K562 (cell line): ENCODE results near the gene CLSTN1. TPM values are rescaled to one million over a fixed set of nuclear protein-coding genes. Genes with fewer than 3 reads are reported as not detected.

Source experiments
- ARNT ChIP-seq, 2 experiments: fragments of 450-650 bp; IDR thresholded peaks; 2 replicates each; pipeline ENCODE4 v1.6.1; 2016; ENCODE audit warnings: mild to moderate bottlenecking in 1 of 2
- CREBBP ChIP-seq: IDR thresholded peaks from one replicate; pipeline ENCODE4 v1.6.1; 2012; ENCODE audit warnings: low read depth, mild to moderate bottlenecking, control low read depth, inconsistent platforms, low read length
- MAFF ChIP-seq: IDR thresholded peaks from 2 replicates; pipeline ENCODE4 v1.6.1; 2012; ENCODE audit warnings: low read length, improper control_type of control experiment
- MEF2D ChIP-seq: conservative IDR thresholded peaks from 2 replicates; pipeline ENCODE4 v1.6.1; 2016; ENCODE audit warnings: low read depth, missing genetic modification characterization, missing compliant biosample characterization
- MYNN ChIP-seq, 2 experiments: sonication (generic); formaldehyde crosslinking in 1 of 2; IDR thresholded peaks; 2 replicates each; pipeline versions ENCODE4 v1.5.0 to v1.6.1; 2016 to 2020; ENCODE audit warnings: antibody characterized with exemption in 1 of 2, missing genetic modification reagents in 1 of 2
- PHF20 ChIP-seq: fragments of 450-650 bp; IDR thresholded peaks from 2 replicates; pipeline ENCODE4 v1.6.1; 2018; ENCODE audit not compliant: partially characterized antibody
- SMARCA5 ChIP-seq: fragments of 450-650 bp; IDR thresholded peaks from 2 replicates; pipeline ENCODE4 v1.6.1; 2016
- TRIM24 ChIP-seq, 2 experiments: fragments of 450-650 bp; IDR thresholded peaks; 2 replicates each; pipeline ENCODE4 v1.6.1; 2016
- ZNF140 ChIP-seq: fragments of 250-450 bp; sonication (Bioruptor Pico); IDR thresholded peaks from 2 replicates; pipeline ENCODE4 v1.8.0; 2021; ENCODE audit warnings: moderate library complexity, mild to moderate bottlenecking, inconsistent platforms
- ZNF316 ChIP-seq: fragments of 450-650 bp; IDR thresholded peaks from 2 replicates; pipeline ENCODE4 v1.6.1; 2016
- ZNF347 ChIP-seq: fragments of 450-650 bp; formaldehyde crosslinking; IDR thresholded peaks from 2 replicates; pipeline ENCODE4 v1.4.0; 2020; ENCODE audit warnings: low read depth, mild to moderate bottlenecking, moderate library complexity
- ZNF592 ChIP-seq: fragments of 450-650 bp; IDR thresholded peaks from 2 replicates; pipeline ENCODE4 v1.6.1; 2017; ENCODE audit warnings: antibody characterized with exemption, mild to moderate bottlenecking
- ZNF699 ChIP-seq: fragments of 250-450 bp; sonication (Bioruptor Pico); IDR thresholded peaks from 2 replicates; pipeline ENCODE4 v1.8.0; 2021; ENCODE audit warnings: mild to moderate bottlenecking, moderate library complexity; ENCODE audit not compliant: insufficient replicate concordance
- polyA plus RNA-seq, 8 experiments: library from polyadenylated mRNA; depleted of rRNA in 4 of 8; stranded (reverse) in 5 of 8; unstranded in 3 of 8; fragments of >200 nt; fragmentation: Nextera tagmentation in 2 of 8; fragmentation: Illumina TruSeq in 1 of 8; extraction: Ambion mirVana in 2 of 8; extraction: Trizol in 1 of 8; gene quantifications; 2 replicates each; pipeline versions ENCODE4 v1.2.1 to v1.2.3, GENCODE V29; 2011 to 2014; ENCODE audit warnings: inconsistent platforms in 1 of 8, missing spikeins in 1 of 8
- total RNA-seq, 7 experiments: library from RNA; depleted of rRNA in 6 of 7; stranded (reverse); fragments of >200 nt in 6 of 7; fragmentation: Illumina TruSeq in 2 of 7; extraction: Trizol in 2 of 7; gene quantifications; 2 replicates each; pipeline versions ENCODE4 v1.2.1 to v1.2.3, GENCODE V29; 2011 to 2021; ENCODE audit warnings: low replicate concordance in 1 of 7
- TF ChIP-seq, protein P1 (sequence below): fragments of 250-450 bp; sonication (Bioruptor Pico); IDR thresholded peaks from 2 replicates; pipeline ENCODE4 v1.5.1; 2021; ENCODE audit warnings: mild to moderate bottlenecking
- TF ChIP-seq, protein P2 (sequence below): fragments of 450-650 bp; IDR thresholded peaks from 2 replicates; pipeline ENCODE4 v1.6.1; 2018; ENCODE audit warnings: mild to moderate bottlenecking, low read depth; ENCODE audit not compliant: partially characterized antibody
- TF ChIP-seq, protein P3 (sequence below): fragments of 450-650 bp; formaldehyde crosslinking; IDR thresholded peaks from 2 replicates; pipeline ENCODE4 v1.4.0; 2020; ENCODE audit warnings: mild to moderate bottlenecking, moderate library complexity

Gene CLSTN1
- total and polyA plus RNA-seq, 9 of the 15 experiments (the other 6 are each of a cell fraction or from before 2014, with no cell fraction given) = 1.1 to 32.5 (median 13.3) TPM

DNA sequence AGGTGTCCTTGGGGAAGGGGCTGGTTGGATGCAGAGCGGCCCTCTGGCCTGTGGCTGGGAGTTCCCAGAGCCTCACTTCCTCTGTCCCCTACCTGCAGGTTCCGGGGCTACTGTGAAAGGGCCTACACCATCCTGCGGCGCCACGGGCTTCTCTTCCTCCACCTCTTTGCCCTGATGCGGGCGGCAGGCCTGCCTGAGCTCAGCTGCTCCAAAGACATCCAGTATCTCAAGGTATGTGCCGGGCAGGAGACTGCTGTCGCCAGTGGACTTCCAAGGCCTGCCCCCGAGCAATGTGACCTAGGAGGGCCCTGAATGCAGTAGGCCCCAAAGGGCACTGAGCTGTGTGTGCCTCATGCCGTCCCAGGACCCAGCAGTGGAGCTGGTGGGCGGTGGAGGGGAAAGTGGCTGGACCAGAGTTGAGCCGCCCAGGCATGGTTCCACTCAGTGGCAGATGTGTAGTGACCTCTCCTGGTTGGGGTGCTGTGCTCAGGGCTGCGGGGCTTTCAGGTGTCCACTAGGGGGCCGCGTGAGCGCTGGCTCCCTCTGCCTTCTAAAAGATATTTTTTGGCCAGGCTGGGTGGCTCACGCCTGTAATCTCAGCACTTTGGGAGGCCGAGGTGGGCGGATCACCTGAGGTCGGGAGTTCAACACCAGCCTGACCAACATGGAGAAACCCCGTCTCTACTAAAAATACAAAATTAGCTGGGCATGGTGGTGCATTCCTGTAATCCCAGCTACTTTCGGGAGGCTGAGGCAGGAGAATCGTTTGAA lies 98.9 kb downstream of the CLSTN1 start (continued):
- TF ChIP-seq, protein P1, sequence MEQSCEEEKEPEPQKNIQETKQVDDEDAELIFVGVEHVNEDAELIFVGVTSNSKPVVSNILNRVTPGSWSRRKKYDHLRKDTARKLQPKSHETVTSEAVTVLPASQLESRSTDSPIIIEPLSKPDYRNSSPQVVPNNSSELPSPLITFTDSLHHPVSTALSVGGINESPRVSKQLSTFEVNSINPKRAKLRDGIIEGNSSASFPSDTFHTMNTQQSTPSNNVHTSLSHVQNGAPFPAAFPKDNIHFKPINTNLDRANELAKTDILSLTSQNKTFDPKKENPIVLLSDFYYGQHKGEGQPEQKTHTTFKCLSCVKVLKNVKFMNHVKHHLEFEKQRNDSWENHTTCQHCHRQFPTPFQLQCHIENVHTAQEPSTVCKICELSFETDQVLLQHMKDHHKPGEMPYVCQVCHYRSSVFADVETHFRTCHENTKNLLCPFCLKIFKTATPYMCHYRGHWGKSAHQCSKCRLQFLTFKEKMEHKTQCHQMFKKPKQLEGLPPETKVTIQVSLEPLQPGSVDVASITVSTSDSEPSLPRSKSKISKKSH (CRISPR knock-in tag) = no peak
- TF ChIP-seq CREBBP = no peak
- no peak for TF ChIP-seq ZNF316
- TF ChIP-seq TRIM24 (IDR thresholded peaks at IDR 0.05) = no peak
- no peak for TF ChIP-seq ZNF140 (CRISPR knock-in tag)
- no peak for TF ChIP-seq ZNF699 (CRISPR knock-in tag)
- TF ChIP-seq SMARCA5 = 0 out of 2 replicates have a peak, but pooled peaks have one; percentile 8
- TF ChIP-seq MAFF = no peak
- TF ChIP-seq, protein P2, sequence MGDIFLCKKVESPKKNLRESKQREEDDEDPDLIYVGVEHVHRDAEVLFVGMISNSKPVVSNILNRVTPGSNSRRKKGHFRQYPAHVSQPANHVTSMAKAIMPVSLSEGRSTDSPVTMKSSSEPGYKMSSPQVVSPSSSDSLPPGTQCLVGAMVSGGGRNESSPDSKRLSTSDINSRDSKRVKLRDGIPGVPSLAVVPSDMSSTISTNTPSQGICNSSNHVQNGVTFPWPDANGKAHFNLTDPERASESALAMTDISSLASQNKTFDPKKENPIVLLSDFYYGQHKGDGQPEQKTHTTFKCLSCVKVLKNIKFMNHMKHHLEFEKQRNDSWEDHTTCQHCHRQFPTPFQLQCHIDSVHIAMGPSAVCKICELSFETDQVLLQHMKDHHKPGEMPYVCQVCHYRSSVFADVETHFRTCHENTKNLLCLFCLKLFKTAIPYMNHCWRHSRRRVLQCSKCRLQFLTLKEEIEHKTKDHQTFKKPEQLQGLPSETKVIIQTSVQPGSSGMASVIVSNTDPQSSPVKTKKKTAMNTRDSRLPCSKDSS = no peak
- TF ChIP-seq MYNN (IDR thresholded peaks at IDR 0.05) = peak; percentile 40; the same call in 1 of the 2 replicates
- TF ChIP-seq MYNN (CRISPR knock-in tag; IDR thresholded peaks at IDR 0.05) = no peak
- TF ChIP-seq, protein P3, sequence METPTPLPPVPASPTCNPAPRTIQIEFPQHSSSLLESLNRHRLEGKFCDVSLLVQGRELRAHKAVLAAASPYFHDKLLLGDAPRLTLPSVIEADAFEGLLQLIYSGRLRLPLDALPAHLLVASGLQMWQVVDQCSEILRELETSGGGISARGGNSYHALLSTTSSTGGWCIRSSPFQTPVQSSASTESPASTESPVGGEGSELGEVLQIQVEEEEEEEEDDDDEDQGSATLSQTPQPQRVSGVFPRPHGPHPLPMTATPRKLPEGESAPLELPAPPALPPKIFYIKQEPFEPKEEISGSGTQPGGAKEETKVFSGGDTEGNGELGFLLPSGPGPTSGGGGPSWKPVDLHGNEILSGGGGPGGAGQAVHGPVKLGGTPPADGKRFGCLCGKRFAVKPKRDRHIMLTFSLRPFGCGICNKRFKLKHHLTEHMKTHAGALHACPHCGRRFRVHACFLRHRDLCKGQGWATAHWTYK (CRISPR knock-in tag) = no peak
- no peak for TF ChIP-seq PHF20
- TF ChIP-seq ARNT (IDR thresholded peaks at IDR 0.05) = 0 out of 4 replicates have a peak, but pooled peaks of 1 of the 2 experiments have one; percentile 21
- TF ChIP-seq ZNF592 = peak; percentile 51; the same call in 1 of the 2 replicates
- no peak for TF ChIP-seq ZNF347 (CRISPR knock-in tag)
- no peak for TF ChIP-seq MEF2D
